WERI-Rb-1 (cell line): Measurements from ENCODE around the gene RPL36.
A peak's percentile ranks its signal among the peaks of the same experiment; 100 is the strongest.

Experiments
- DNase-seq: peaks from one replicate; pipeline ENCODE4 v3.0.0-alpha.2; 2020
- H3K27ac ChIP-seq: fragments of 250-450 bp; sonication (Bioruptor Pico); 2 replicates; pipeline ENCODE4 v1.5.1; 2020; ENCODE audit warnings: mild to moderate bottlenecking, moderate library complexity
- H3K27me3 ChIP-seq: fragments of 250-450 bp; sonication (Bioruptor Pico); 2 replicates; pipeline ENCODE4 v1.5.1; 2021; ENCODE audit warnings: mild to moderate bottlenecking, low read depth, moderate library complexity; ENCODE audit not compliant: insufficient read depth, severe bottlenecking
- H3K36me3 ChIP-seq: fragments of 250-450 bp; sonication (Bioruptor Pico); 2 replicates; pipeline ENCODE4 v1.5.1; 2020; ENCODE audit warnings: mild to moderate bottlenecking, moderate library complexity
- H3K4me3 ChIP-seq: 2 replicates; pipeline ENCODE4 v1.5.1; 2011; ENCODE audit warnings: low read depth, mild to moderate bottlenecking, control low read depth, low read length
- H3K9me3 ChIP-seq: fragments of 250-450 bp; sonication (Bioruptor Pico); 2 replicates; pipeline ENCODE4 v1.5.1; 2021; ENCODE audit warnings: mild to moderate bottlenecking, moderate library complexity; ENCODE audit not compliant: severe bottlenecking
- CTCF ChIP-seq: IDR thresholded peaks from 2 replicates; pipeline ENCODE4 v1.5.1; 2011; ENCODE audit warnings: low read depth, mild to moderate bottlenecking, control low read depth, inconsistent platforms, low read length

The RPL36 gene

GRCh38 chr19:5666921-5667610 lies 23.0 kb upstream of the RPL36 start:
- TF ChIP-seq CTCF = no peak
- Histone ChIP-seq H3K36me3 (peaks cover 86% of the 10 kb centered on the region), H3K4me3 (no peak overlapping the region)

GRCh38 chr19:5667751-5668271 lies 22.3 kb upstream of the RPL36 start:
- no peaks in the 10 kb centered on the region for H3K27me3 ChIP-seq
- no peak overlapping the region for H3K4me3 ChIP-seq
- 0 out of 2 replicates have a peak overlapping the region, but pooled peaks have one; percentile 23 for H3K27ac ChIP-seq
- DNase-seq = peak; percentile 88
- no peaks in the 10 kb centered on the region for H3K9me3 ChIP-seq
- peaks cover 80% of the 10 kb centered on the region for H3K36me3 ChIP-seq
- no peak for TF ChIP-seq CTCF

More at GRCh38 chr19:5666921-5667610, 23.0 kb upstream of the RPL36 start:
- Histone ChIP-seq H3K9me3 (no peaks in the 10 kb centered on the region), H3K27ac (no peak overlapping the region), H3K27me3 (no peaks in the 10 kb centered on the region)
- no peak for DNase-seq

DNA sequence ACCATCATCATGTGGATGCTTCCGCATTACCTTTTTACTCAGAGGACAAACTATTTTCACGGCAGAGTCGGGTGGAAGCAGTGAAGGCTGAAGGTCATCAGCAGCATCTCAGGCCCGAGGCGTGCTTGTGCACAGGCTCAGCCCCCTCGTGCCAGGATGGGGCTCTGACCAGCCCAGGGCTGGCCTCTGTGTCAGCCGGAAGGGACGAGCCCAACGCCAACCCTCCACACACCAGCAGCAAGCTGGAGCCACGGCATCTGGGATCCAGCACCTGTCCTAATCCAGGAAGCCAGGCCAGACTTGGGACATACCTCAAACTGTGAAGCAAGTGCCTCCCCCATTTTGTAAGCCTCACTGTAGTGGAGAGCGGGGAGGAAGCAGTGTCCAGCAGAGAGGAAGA lies 20.9 kb upstream of the RPL36 start:
- H3K27ac ChIP-seq = no peak overlapping the region
- no peak for DNase-seq
- H3K36me3 ChIP-seq = peaks cover 69% of the 10 kb centered on the region
- H3K27me3 ChIP-seq = no peaks in the 10 kb centered on the region
- TF ChIP-seq CTCF = no peak
- H3K4me3 ChIP-seq = no peak overlapping the region
- H3K9me3 ChIP-seq = no peaks in the 10 kb centered on the region

DNA sequence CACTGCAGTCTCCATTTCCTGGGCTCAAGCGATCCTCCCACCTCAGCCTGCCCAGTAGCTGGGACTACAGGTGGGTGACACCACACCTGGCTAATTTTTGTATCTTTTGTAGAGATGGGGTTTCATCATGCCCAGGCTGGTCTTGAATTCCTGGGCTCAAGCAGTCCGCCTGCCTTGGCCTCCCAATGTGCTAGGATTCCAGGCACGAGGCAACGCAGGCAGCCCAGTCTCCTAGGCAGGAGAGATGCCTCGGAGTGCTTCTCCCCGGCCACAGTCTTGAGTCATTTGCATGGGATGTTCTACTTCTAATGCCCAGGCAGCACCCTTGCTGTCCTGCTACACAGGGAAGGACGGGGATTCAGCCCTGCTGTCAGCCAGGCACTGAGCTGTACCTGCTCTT lies 18.5 kb upstream of the RPL36 start:
- DNase-seq = no peak
- Histone ChIP-seq H3K4me3 (no peak overlapping the region), H3K9me3 (no peaks in the 10 kb centered on the region), H3K27me3 (no peaks in the 10 kb centered on the region), H3K36me3 (peaks cover 54% of the 10 kb centered on the region), H3K27ac (no peak overlapping the region)
- TF ChIP-seq CTCF = no peak

DNA sequence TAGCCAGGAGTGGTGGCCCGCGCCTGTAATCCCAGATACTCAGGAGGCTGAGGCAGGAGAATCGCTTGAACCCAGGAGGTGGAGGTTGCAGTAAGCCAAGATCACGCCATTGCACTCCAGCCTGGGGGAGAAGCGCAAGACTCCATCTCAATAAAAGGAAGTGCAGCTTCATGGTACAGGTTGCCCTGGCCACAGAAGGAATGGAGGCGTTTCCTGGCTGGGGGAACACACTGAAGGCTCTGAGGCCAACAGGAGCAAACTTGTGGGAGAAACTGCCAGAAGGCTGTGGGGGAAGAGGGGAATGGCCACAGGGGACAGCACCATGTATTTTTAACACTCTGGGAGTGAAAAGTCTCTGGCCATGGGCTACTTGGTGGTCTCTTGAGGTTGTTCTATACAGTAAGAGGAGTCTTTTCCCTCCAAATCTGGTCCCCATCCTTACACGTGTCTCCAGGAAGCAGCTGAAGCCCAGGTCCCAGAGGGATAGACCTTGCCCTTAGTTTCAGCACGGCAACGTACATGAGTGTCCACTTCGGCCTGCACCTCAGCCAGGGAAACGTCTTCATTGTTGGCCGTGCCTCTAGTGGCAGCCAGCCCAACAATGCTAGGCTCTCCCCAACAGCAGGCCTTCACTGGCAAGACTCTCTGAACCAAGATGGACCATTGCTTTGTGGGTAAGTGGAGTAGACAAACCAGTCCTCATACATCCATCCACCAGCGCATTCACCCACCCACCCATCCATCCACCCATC lies 17.2 kb upstream of the RPL36 start:
- H3K9me3 ChIP-seq = no peaks in the 10 kb centered on the region
- no peaks in the 10 kb centered on the region for H3K27me3 ChIP-seq
- H3K4me3 ChIP-seq = no peak overlapping the region
- no peak for TF ChIP-seq CTCF
- H3K27ac ChIP-seq = no peak overlapping the region
- no peak for DNase-seq
- H3K36me3 ChIP-seq = peaks cover 41% of the 10 kb centered on the region
